OCI-LY7 (cell line): Measurements from ENCODE around the gene CCDC30. TPM values are rescaled to one million over a fixed set of nuclear protein-coding genes. Genes with fewer than 3 reads are reported as not detected.

Source experiments
- BruUV-seq: library from RNA; stranded (reverse); fragments of 400-500 nt; replicated peaks from 2 replicates; lab custom pipeline; 2021; lab: Mats Ljungman, UMichigan
- CTCF ChIA-PET: fragments of 300-600 bp; sonication (Branson Sonifier 250); formaldehyde crosslinking; loops from one replicate; lab custom pipeline; 2022; ENCODE audit warnings: antibody characterized with exemption; ENCODE audit not compliant: unreplicated experiment; lab: Charles Lee
- POLR2A ChIA-PET: fragments of 300-600 bp; sonication (Branson Sonifier 250); formaldehyde crosslinking; loops from one replicate; lab custom pipeline; 2022; ENCODE audit warnings: antibody characterized with exemption; lab: Charles Lee
- DNase-seq: peaks from one replicate; pipeline ENCODE4 v3.0.0-alpha.2; 2015; ENCODE audit warnings: low spot score
- H2AFZ ChIP-seq: fragments of 200-600 bp; sonication (generic), shearing (Covaris generic); 2 replicates; pipeline ENCODE4 v1.6.1; 2014; ENCODE audit warnings: mild to moderate bottlenecking, antibody characterized with exemption, low read length, moderate library complexity
- H3K27ac ChIP-seq: fragments of 200-600 bp; sonication (generic); 2 replicates; pipeline ENCODE4 v1.5.1; 2014; ENCODE audit warnings: mixed run types, low read depth, mild to moderate bottlenecking, moderate library complexity, low read length, inconsistent platforms; ENCODE audit not compliant: poor library complexity, severe bottlenecking
- H3K36me3 ChIP-seq: fragments of 200-600 bp; sonication (generic); 2 replicates; pipeline ENCODE4 v1.6.1; 2014; ENCODE audit warnings: mild to moderate bottlenecking, antibody characterized with exemption, low read length, moderate library complexity, mixed read lengths; ENCODE audit not compliant: insufficient read depth
- H3K4me1 ChIP-seq: fragments of 200-600 bp; sonication (generic); 2 replicates; pipeline ENCODE4 v1.5.1; 2014; ENCODE audit warnings: mild to moderate bottlenecking, low read length; ENCODE audit not compliant: insufficient read depth, poor library complexity, severe bottlenecking
- H3K4me2 ChIP-seq: fragments of 200-600 bp; sonication (generic); 2 replicates; pipeline ENCODE4 v1.6.1; 2014; ENCODE audit warnings: mild to moderate bottlenecking, low read length
- H3K4me3 ChIP-seq: fragments of 200-600 bp; sonication (generic); 2 replicates; pipeline ENCODE4 v1.5.1; 2014; ENCODE audit warnings: mild to moderate bottlenecking, low read depth, low read length; ENCODE audit not compliant: poor library complexity, severe bottlenecking
- H3K79me2 ChIP-seq: fragments of 200-600 bp; sonication (generic); 2 replicates; pipeline ENCODE4 v1.6.1; 2016; ENCODE audit warnings: low read depth, mild to moderate bottlenecking, low read length, moderate library complexity, mixed read lengths; ENCODE audit not compliant: insufficient read depth
- H3K9me2 ChIP-seq: fragments of 200-600 bp; sonication (generic); 2 replicates; pipeline ENCODE4 v1.6.1; 2016; ENCODE audit warnings: mild to moderate bottlenecking, low read length, mixed read lengths; ENCODE audit not compliant: insufficient read depth
- H3K9me3 ChIP-seq: fragments of 200-600 bp; sonication (generic); 2 replicates; pipeline ENCODE4 v1.6.1; 2014; ENCODE audit warnings: mild to moderate bottlenecking, mixed run types, low read length, mixed read lengths
- H4K20me1 ChIP-seq: fragments of 200-600 bp; sonication (generic); 2 replicates; pipeline ENCODE4 v1.6.1; 2014; ENCODE audit warnings: mild to moderate bottlenecking, antibody characterized with exemption, low read length, moderate library complexity, mixed read lengths; ENCODE audit not compliant: insufficient read depth
- EZH2phosphoT487 ChIP-seq: fragments of 200-600 bp; sonication (generic); IDR thresholded peaks from 2 replicates; pipeline ENCODE4 v1.6.1; 2018; ENCODE audit warnings: low read depth, borderline replicate concordance, mild to moderate bottlenecking, mixed run types, antibody characterized with exemption, low read length, moderate library complexity, mixed read lengths
- intact Hi-C: fragments of 100-400 bp; cut with micrococcal nuclease; formaldehyde crosslinking; loops from one replicate; pipeline ENCODE4 v1.10.0; 2022; ENCODE audit not compliant: unreplicated experiment
- total RNA-seq, 2 experiments: library from RNA; depleted of rRNA in 1 of 2; stranded (reverse); fragments of >200 nt in 1 of 2; shearing (Covaris generic) in 1 of 2; gene quantifications; 2 replicates each; pipeline ENCODE4 v1.2.3, GENCODE V29; 2014 to 2022
- TF ChIP-seq, protein P1 (sequence below): fragments of 200-600 bp; sonication (generic); conservative IDR thresholded peaks from 2 replicates; pipeline ENCODE4 v1.5.1; 2014; ENCODE audit warnings: mild to moderate bottlenecking, antibody characterized with exemption, low read length, moderate library complexity, mixed read lengths

Gene CCDC30
- total RNA-seq, 2 experiments from 2014 or later, result 0.54 to 2.6 TPM

DNA sequence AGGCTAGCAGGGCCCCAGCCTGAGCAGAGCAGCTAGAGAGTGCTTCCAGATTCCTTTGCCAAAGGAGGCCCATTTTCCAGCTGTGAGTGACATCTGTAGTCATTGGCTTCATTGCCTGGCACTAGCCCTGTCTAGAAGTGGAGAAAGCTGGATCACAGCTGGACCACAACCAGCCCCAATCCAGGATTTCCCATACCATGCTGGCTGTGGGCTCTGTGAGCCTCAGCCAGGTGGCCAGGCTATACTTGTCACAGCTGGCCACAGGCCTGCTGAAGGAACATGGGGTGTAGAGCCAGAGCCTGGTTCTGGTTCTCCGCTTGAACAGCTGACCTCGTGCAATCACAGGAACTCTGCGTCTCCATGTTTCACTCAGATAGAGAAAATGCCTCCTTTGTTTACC lies 45.9 kb upstream of the CCDC30 start:
- no TSS peak for BruUV-seq
- Histone ChIP-seq H3K4me2 (no peak overlapping the region), H3K9me3 (no peaks in the 10 kb centered on the region), H2AFZ (no peak overlapping the region), H4K20me1 (no peaks in the 10 kb centered on the region), H3K4me3 (no peak overlapping the region), H3K4me1 (no peaks in the 10 kb centered on the region), H3K79me2 (no peaks in the 10 kb centered on the region), H3K9me2 (no peaks in the 10 kb centered on the region), H3K36me3 (no peaks in the 10 kb centered on the region), H3K27ac (no peak overlapping the region)
- no peak for TF ChIP-seq EZH2phosphoT487
- TF ChIP-seq, protein P1, sequence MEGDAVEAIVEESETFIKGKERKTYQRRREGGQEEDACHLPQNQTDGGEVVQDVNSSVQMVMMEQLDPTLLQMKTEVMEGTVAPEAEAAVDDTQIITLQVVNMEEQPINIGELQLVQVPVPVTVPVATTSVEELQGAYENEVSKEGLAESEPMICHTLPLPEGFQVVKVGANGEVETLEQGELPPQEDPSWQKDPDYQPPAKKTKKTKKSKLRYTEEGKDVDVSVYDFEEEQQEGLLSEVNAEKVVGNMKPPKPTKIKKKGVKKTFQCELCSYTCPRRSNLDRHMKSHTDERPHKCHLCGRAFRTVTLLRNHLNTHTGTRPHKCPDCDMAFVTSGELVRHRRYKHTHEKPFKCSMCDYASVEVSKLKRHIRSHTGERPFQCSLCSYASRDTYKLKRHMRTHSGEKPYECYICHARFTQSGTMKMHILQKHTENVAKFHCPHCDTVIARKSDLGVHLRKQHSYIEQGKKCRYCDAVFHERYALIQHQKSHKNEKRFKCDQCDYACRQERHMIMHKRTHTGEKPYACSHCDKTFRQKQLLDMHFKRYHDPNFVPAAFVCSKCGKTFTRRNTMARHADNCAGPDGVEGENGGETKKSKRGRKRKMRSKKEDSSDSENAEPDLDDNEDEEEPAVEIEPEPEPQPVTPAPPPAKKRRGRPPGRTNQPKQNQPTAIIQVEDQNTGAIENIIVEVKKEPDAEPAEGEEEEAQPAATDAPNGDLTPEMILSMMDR, result no peak
- CTCF ChIA-PET, result no interaction called here
- POLR2A ChIA-PET, result no interaction called here
- intact Hi-C loops, result no loop called here
- DNase-seq, result no peak

DNA sequence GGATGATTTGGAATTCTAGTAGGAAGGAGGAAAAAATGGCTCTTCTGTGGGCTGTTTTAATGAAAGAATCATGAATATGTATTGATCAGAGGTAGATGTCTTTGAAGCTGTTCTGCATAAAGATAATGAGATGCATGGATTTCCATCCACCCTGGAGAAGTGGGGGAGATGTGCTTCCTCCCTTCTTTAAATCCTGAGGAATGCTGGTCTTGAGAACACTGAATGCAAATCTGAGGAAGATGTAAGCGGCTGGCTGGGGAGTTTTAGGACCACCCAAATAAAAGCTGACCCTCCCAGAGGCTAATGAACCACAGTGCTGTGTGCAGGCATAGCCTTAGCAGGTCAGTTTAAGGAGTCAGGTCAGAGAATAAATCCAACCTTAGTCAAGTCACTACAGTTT lies 44.6 kb upstream of the CCDC30 start:
- H3K36me3 ChIP-seq, result no peaks in the 10 kb centered on the region
- H3K4me3 ChIP-seq, result no peak overlapping the region
- H3K9me3 ChIP-seq, result no peaks in the 10 kb centered on the region
- no peaks in the 10 kb centered on the region for H3K4me1 ChIP-seq
- CTCF ChIA-PET, result no interaction called here
- no peak overlapping the region for H3K4me2 ChIP-seq
- TF ChIP-seq, protein P1, result no peak
- TF ChIP-seq EZH2phosphoT487, result no peak
- H3K27ac ChIP-seq, result no peak overlapping the region
- no peaks in the 10 kb centered on the region for H3K9me2 ChIP-seq
- no TSS peak for BruUV-seq
- DNase-seq, result no peak
- no peaks in the 10 kb centered on the region for H4K20me1 ChIP-seq
- intact Hi-C loops, result no loop called here
- H3K79me2 ChIP-seq, result no peaks in the 10 kb centered on the region
- POLR2A ChIA-PET, result no interaction called here
- no peak overlapping the region for H2AFZ ChIP-seq

DNA sequence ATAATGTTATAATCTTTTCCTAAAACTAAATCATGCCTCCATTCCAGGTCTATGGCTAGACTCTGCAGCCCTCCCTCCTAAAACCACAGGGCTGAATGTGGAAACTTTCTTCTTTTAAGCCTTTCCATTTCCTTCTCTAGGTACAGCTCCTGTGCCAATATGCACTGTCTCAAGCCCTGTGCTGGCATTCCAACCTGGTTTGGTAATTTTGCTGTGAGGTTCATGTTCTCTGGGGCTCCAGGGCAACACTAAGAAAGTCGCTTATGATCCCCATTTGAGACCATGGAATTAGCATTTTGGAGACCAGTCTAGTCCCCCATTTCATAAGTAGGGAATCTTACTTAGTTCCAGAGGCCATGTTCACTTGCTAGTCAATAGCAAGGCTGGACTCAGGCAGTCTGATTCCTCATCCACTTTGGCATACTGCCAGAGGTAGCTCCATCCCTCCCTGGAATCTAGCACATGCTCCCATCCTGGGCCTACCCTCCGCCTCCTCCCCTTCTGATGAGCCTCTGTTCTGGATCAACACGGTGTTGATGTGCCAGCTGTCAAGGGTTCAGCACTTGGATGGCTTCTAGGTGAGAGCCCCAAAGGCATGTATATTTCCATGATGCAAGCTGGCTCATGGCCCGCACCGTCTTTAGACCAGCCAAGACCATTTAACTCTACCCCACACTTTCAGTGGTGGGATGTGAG lies 43.8 kb upstream of the CCDC30 start:
- Histone ChIP-seq H3K36me3 (no peaks in the 10 kb centered on the region), H4K20me1 (no peaks in the 10 kb centered on the region), H3K9me3 (no peaks in the 10 kb centered on the region), H3K4me3 (no peak overlapping the region), H3K4me1 (no peaks in the 10 kb centered on the region), H3K9me2 (no peaks in the 10 kb centered on the region), H3K79me2 (no peaks in the 10 kb centered on the region), H2AFZ (no peak overlapping the region), H3K4me2 (no peak overlapping the region), H3K27ac (no peak overlapping the region)
- intact Hi-C loops, result no loop called here
- BruUV-seq, result no TSS peak
- CTCF ChIA-PET, result no interaction called here
- TF ChIP-seq, protein P1, result no peak
- no peak for TF ChIP-seq EZH2phosphoT487
- no peak for DNase-seq
- POLR2A ChIA-PET, result no interaction called here
